Measurements from ENCODE around the gene RNF152. TPM values are rescaled to one million over a fixed set of nuclear protein-coding genes. Genes with fewer than 3 reads are reported as not detected.
"Not testable (repeated sequence)": the region's sequence is repeated elsewhere in the genome, so short reads cannot be mapped to it uniquely, and the experiment has no call there.

RNF152 gene
- total and polyA plus RNA-seq, 2 donors (not counting 3 experiments of a cell fraction or from before 2014, with no cell fraction given) = 20.8 to 27.5 TPM

DNA sequence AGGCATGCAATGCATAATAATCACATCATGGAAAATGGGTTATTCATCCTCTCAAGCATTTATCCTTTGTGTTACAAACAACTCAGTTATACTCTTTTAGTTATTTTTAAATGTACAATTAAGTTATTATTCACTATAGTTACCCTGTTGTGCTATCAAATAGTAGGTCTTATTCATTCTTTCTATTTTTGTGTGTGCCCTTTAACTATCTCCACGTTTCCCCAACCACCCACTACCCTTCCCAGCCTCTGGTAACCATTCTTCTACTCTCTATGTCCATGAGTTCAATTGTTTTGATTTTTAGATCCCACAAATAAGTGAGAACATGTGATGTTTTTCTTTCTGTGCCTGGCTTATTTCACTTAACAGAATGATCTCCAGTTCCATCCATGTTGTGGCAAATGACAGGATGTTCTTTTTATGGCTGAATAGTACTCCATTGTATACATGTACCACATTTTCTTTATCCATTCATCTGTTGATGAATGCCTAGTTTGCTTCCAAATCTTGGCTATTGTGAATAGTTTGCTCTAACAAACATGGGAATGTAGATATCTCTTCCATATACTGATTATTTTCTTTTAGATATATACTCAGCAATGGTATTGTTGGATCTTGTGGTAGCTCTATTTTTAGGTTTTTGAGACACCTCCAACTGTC is 105.7 kb downstream of the RNF152 start:
- H3K27me3 ChIP-seq (ENCODE audit: control insufficient read depth in 2 of 2, insufficient read depth in 2 of 2, low read length in 2 of 2); H3K4me3 ChIP-seq (replicated peaks in 1 of 3; ENCODE audit: insufficient read depth in 1 of 3, low read depth in 1 of 3, low read length in 3 of 3); dilution Hi-C loops (cut with MboI; ENCODE audit: extremely low pct_ligation_motif_present, low sequenced_read_pairs); H3K79me2 ChIP-seq (ENCODE audit: control insufficient read depth, insufficient read depth, low read length); H3K4me2 ChIP-seq (ENCODE audit: insufficient read depth, low read length); H3K27ac ChIP-seq (ENCODE audit: insufficient read depth, low read depth, low read length); FAIRE-seq; H3K36me3 ChIP-seq (ENCODE audit: control insufficient read depth in 2 of 2, extremely low read depth in 1 of 2, insufficient read depth in 2 of 2, low read length in 2 of 2); DNase-seq (ENCODE audit: low read depth, low spot score); intact Hi-C loops (cut with micrococcal nuclease); CTCF ChIA-PET; H2AFZ ChIP-seq (ENCODE audit: low read depth, low read length); H3K9me1 ChIP-seq (replicated peaks; ENCODE audit: control insufficient read depth, extremely low read depth, insufficient read depth, low read length); H3K4me1 ChIP-seq (ENCODE audit: control insufficient read depth, extremely low read depth, insufficient read depth, low read length); H3K9me3 ChIP-seq (replicated peaks; ENCODE audit: control insufficient read depth, insufficient read depth, low read length); POLR2A ChIA-PET; H4K20me1 ChIP-seq (replicated peaks; ENCODE audit: control insufficient read depth, extremely low read depth, insufficient read depth, low read length); H3K9ac ChIP-seq (replicated peaks; ENCODE audit: extremely low read depth, insufficient read depth, low read length); BruUV-seq (replicated peaks): not testable (repeated sequence)

GRCh38 chr18:61785588-61785987 is 107.2 kb downstream of the RNF152 start:
- Histone ChIP-seq H3K9me3 (replicated peaks; ENCODE audit: control insufficient read depth, insufficient read depth, low read length) (no peaks in the 10 kb centered on the region), H3K4me3 (replicated peaks in 1 of 3; ENCODE audit: insufficient read depth in 1 of 3, low read depth in 1 of 3, low read length in 3 of 3) (no peak overlapping the region), H3K27me3 (ENCODE audit: control insufficient read depth in 2 of 2, insufficient read depth in 2 of 2, low read length in 2 of 2) (no peaks in the 10 kb centered on the region), H3K4me2 (ENCODE audit: insufficient read depth, low read length) (no peak overlapping the region), H3K79me2 (ENCODE audit: control insufficient read depth, insufficient read depth, low read length) (no peaks in the 10 kb centered on the region), H3K9me1 (replicated peaks; ENCODE audit: control insufficient read depth, extremely low read depth, insufficient read depth, low read length) (no peaks in the 10 kb centered on the region), H3K9ac (replicated peaks; ENCODE audit: extremely low read depth, insufficient read depth, low read length) (no peak overlapping the region), H3K4me1 (ENCODE audit: control insufficient read depth, extremely low read depth, insufficient read depth, low read length) (no peaks in the 10 kb centered on the region), H2AFZ (ENCODE audit: low read depth, low read length) (no peak overlapping the region), H4K20me1 (replicated peaks; ENCODE audit: control insufficient read depth, extremely low read depth, insufficient read depth, low read length) (no peaks in the 10 kb centered on the region), H3K27ac (ENCODE audit: insufficient read depth, low read depth, low read length) (no peak overlapping the region), H3K36me3 (ENCODE audit: control insufficient read depth in 2 of 2, extremely low read depth in 1 of 2, insufficient read depth in 2 of 2, low read length in 2 of 2) (no peaks in the 10 kb centered on the region)
- intact Hi-C loops (cut with micrococcal nuclease) = no loop called here
- no peak for FAIRE-seq
- no peak for DNase-seq (ENCODE audit: low read depth, low spot score)
- no TSS peak for BruUV-seq (replicated peaks)
- ChIA-PET CTCF (no interaction called here), POLR2A (no interaction called here)
- no peak for TF ChIP-seq MAX (IDR thresholded peaks at IDR 0.05; ENCODE audit: insufficient read depth, insufficient read length)
- TF ChIP-seq EZH2 (IDR thresholded peaks at IDR 0.05; ENCODE audit: borderline replicate concordance, low read depth, low read length, severe bottlenecking) = no peak
- TF ChIP-seq FOS (IDR thresholded peaks at IDR 0.05; ENCODE audit: borderline replicate concordance, insufficient read depth, low read length) = no peak
- no peak for TF ChIP-seq POLR2A (IDR thresholded peaks at IDR 0.05; ENCODE audit: low read depth, low read length)
- no peak for TF ChIP-seq MYC (IDR thresholded peaks at IDR 0.05; ENCODE audit: low read depth, low read length)
- no peak for TF ChIP-seq POLR2AphosphoS5 (IDR thresholded peaks at IDR 0.05; ENCODE audit: insufficient read depth, low read depth, low read length)
- dilution Hi-C loops (cut with MboI; ENCODE audit: extremely low pct_ligation_motif_present, low sequenced_read_pairs) = no loop called here
